ENCODE data around the gene AP1M2. TPM values are rescaled to one million over a fixed set of nuclear protein-coding genes. Genes with fewer than 3 reads are reported as not detected.

Gene AP1M2
- total and polyA plus RNA-seq, 4 experiments from 2014 or later: not detected

GRCh38 chr19:10625003-10625761 is 38.1 kb upstream of the AP1M2 start, which contains the start of gene SLC44A2:
Gene SLC44A2 (plus strand): TSS chr19:10625553. CDS start chr19:10625634, 81 bp downstream.
- DNase-seq: no peak
- no peak within 1 kb of the TSS for H3K27ac ChIP-seq (ENCODE audit: low read depth, low read length)

GRCh38 chr19:10624585-10624984 is 37.5 kb upstream of the AP1M2 start:
- peaks cover 20 to 34% of the 10 kb centered on the region in 2 donors for H3K36me3 Mint-ChIP-seq
- Histone ChIP-seq H3K9me3 (ENCODE audit: control insufficient read depth in 1 of 2, low read length in 2 of 2) (no peaks in the 10 kb centered on the region), H3K4me1 (ENCODE audit: insufficient read depth, low read length) (peaks cover 42% of the 10 kb centered on the region), H3K4me3 (ENCODE audit: low read length in 2 of 2) (no peak overlapping the region), H3K36me3 (ENCODE audit: insufficient read depth, low read length) (peaks cover 22% of the 10 kb centered on the region), H3K27ac (ENCODE audit: low read depth, low read length) (no peak overlapping the region), H3K27me3 (ENCODE audit: insufficient read depth, low read length) (no peaks in the 10 kb centered on the region)
- ChIA-PET POLR2A (ENCODE audit: partially characterized antibody) (interaction anchor here (1.5 to 7.1 kb wide), 2 partner anchors 20 to 21 kb away, joined by 3 to 65 read pairs; no protein-coding TSS in a partner anchor), CTCF (ENCODE audit: partially characterized antibody) (interaction anchor here (1.7 kb wide), 1 partner anchor 20 kb away, joined by 8 read pairs; no protein-coding TSS in a partner anchor)
- peak in 4 of 5 donors; percentile 21 to 35 (median 28) for DNase-seq
- no peaks in the 10 kb centered on the region for H3K27me3 Mint-ChIP-seq
- H3K4me3 Mint-ChIP-seq: peak overlapping the region in 7 of 8 donors; percentile 38 to 64 (median 53)
- peak overlapping the region; percentile 50 to 80 (median 75) for H3K27ac Mint-ChIP-seq
- intact Hi-C loops (cut with micrococcal nuclease): no loop called here
- no peaks in the 10 kb centered on the region for H3K9me3 Mint-ChIP-seq
- peaks cover 23 to 54% (median 31%) of the 10 kb centered on the region in 4 donors for H3K4me1 Mint-ChIP-seq

More at GRCh38 chr19:10625003-10625761, 38.1 kb upstream of the AP1M2 start, which contains the start of gene SLC44A2:
- intact Hi-C loops (cut with micrococcal nuclease): no loop called here
- Mint-ChIP-seq H3K4me1 (peaks cover 23 to 48% (median 31%) of the 10 kb centered on the region in 4 donors), H3K9me3 (no peaks in the 10 kb centered on the region), H3K4me3 (peak within 1 kb of the TSS in 7 of 8 donors; percentile 38 to 64 (median 53)), H3K27me3 (no peaks in the 10 kb centered on the region), H3K36me3 (peaks cover 20 to 37% of the 10 kb centered on the region in 2 donors), H3K27ac (peak within 1 kb of the TSS; percentile 50 to 80 (median 75))
- Histone ChIP-seq H3K27me3 (ENCODE audit: insufficient read depth, low read length) (no peaks in the 10 kb centered on the region), H3K4me1 (ENCODE audit: insufficient read depth, low read length) (peaks cover 38% of the 10 kb centered on the region), H3K9me3 (ENCODE audit: control insufficient read depth in 1 of 2, low read length in 2 of 2) (no peaks in the 10 kb centered on the region), H3K4me3 (ENCODE audit: low read length in 2 of 2) (no peak within 1 kb of the TSS), H3K36me3 (ENCODE audit: insufficient read depth, low read length) (peaks cover 22% of the 10 kb centered on the region)
- ChIA-PET CTCF (ENCODE audit: partially characterized antibody) (interaction anchor here (1.7 kb wide), 1 partner anchor 19 kb away, joined by 8 read pairs; no protein-coding TSS in a partner anchor), POLR2A (ENCODE audit: partially characterized antibody) (interaction anchor here (1.5 to 7.1 kb wide), 2 partner anchors 20 to 22 kb away, joined by 3 to 65 read pairs; no protein-coding TSS in a partner anchor)

GRCh38 chr19:10621966-10622365 is 34.9 kb upstream of the AP1M2 start:
- CTCF ChIA-PET (ENCODE audit: partially characterized antibody): interaction anchor here (1.4 to 2.1 kb wide), 2 partner anchors 22 to 40 kb away, joined by 7 to 10 read pairs; no protein-coding TSS in a partner anchor
- intact Hi-C loops (cut with micrococcal nuclease): no loop called here
- peaks cover 47% of the 10 kb centered on the region for H3K4me1 ChIP-seq (ENCODE audit: insufficient read depth, low read length)

GRCh38 chr19:10620786-10621185 is 33.7 kb upstream of the AP1M2 start:
- no peak overlapping the region for H3K4me3 ChIP-seq (ENCODE audit: low read length in 2 of 2)
- H3K4me1 ChIP-seq (ENCODE audit: insufficient read depth, low read length): peaks cover 50% of the 10 kb centered on the region
- H3K36me3 ChIP-seq (ENCODE audit: insufficient read depth, low read length): peaks cover under 1% of the 10 kb centered on the region
- Mint-ChIP-seq H3K9me3 (peaks cover 0 to 2% (median 0%) of the 10 kb centered on the region in 8 donors), H3K4me3 (peak overlapping the region in 2 of 8 donors; percentile 24 to 31), H3K36me3 (peaks cover 15 to 28% of the 10 kb centered on the region in 2 donors), H3K4me1 (peaks cover 26 to 67% (median 42%) of the 10 kb centered on the region in 4 donors), H3K27ac (peak overlapping the region; percentile 6 to 86 (median 73)), H3K27me3 (no peaks in the 10 kb centered on the region)
- ChIA-PET CTCF (ENCODE audit: partially characterized antibody) (interaction anchor here (1.0 to 2.9 kb wide), 4 partner anchors 14 to 39 kb away, joined by 3 to 10 read pairs (median 6); no protein-coding TSS in a partner anchor), POLR2A (ENCODE audit: partially characterized antibody) (interaction anchor here (1.1 to 7.1 kb wide), 2 partner anchors 17 to 32 kb away, joined by 3 to 65 read pairs; no protein-coding TSS in a partner anchor)
- no peak overlapping the region for H3K27ac ChIP-seq (ENCODE audit: low read depth, low read length)
- intact Hi-C loops (cut with micrococcal nuclease): no loop called here
- DNase-seq: no peak
- H3K9me3 ChIP-seq (ENCODE audit: control insufficient read depth in 1 of 2, low read length in 2 of 2): no peaks in the 10 kb centered on the region
- H3K27me3 ChIP-seq (ENCODE audit: insufficient read depth, low read length): no peaks in the 10 kb centered on the region

More at GRCh38 chr19:10621966-10622365, 34.9 kb upstream of the AP1M2 start:
- Mint-ChIP-seq H3K27ac (peak overlapping the region; percentile 32 to 92 (median 72)), H3K36me3 (peaks cover 15 to 28% of the 10 kb centered on the region in 2 donors), H3K4me3 (no peak overlapping the region), H3K4me1 (peaks cover 28 to 63% (median 37%) of the 10 kb centered on the region in 4 donors), H3K9me3 (peaks cover 0 to 2% (median 0%) of the 10 kb centered on the region in 8 donors), H3K27me3 (no peaks in the 10 kb centered on the region)
- Histone ChIP-seq H3K9me3 (ENCODE audit: control insufficient read depth in 1 of 2, low read length in 2 of 2) (no peaks in the 10 kb centered on the region), H3K27me3 (ENCODE audit: insufficient read depth, low read length) (no peaks in the 10 kb centered on the region), H3K27ac (ENCODE audit: low read depth, low read length) (no peak overlapping the region), H3K36me3 (ENCODE audit: insufficient read depth, low read length) (peaks cover 5% of the 10 kb centered on the region), H3K4me3 (ENCODE audit: low read length in 2 of 2) (no peak overlapping the region)
- DNase-seq: no peak
- POLR2A ChIA-PET (ENCODE audit: partially characterized antibody): interaction anchor here (0.7 to 7.1 kb wide), 6 partner anchors 12 to 49 kb away, joined by 3 to 65 read pairs (median 3); no protein-coding TSS in a partner anchor

GRCh38 chr19:10618846-10619245 is 31.7 kb upstream of the AP1M2 start:
- H3K4me3 ChIP-seq (ENCODE audit: low read length in 2 of 2): no peak overlapping the region
- H3K36me3 ChIP-seq (ENCODE audit: insufficient read depth, low read length): no peaks in the 10 kb centered on the region
- H3K27ac ChIP-seq (ENCODE audit: low read depth, low read length): no peak overlapping the region
- peaks cover 0 to 2% (median 0%) of the 10 kb centered on the region in 8 donors for H3K9me3 Mint-ChIP-seq
- ChIA-PET CTCF (ENCODE audit: partially characterized antibody) (interaction anchor here (1.2 to 2.9 kb wide), 3 partner anchors 13 to 38 kb away, joined by 6 to 10 read pairs (median 7); no protein-coding TSS in a partner anchor), POLR2A (ENCODE audit: partially characterized antibody) (interaction anchor here (7.1 kb wide), 1 partner anchor 15 kb away, joined by 65 read pairs; no protein-coding TSS in a partner anchor)
- H3K27me3 ChIP-seq (ENCODE audit: insufficient read depth, low read length): no peaks in the 10 kb centered on the region
- H3K36me3 Mint-ChIP-seq: peaks cover 11 to 26% of the 10 kb centered on the region in 2 donors
- H3K4me1 ChIP-seq (ENCODE audit: insufficient read depth, low read length): peaks cover 53% of the 10 kb centered on the region
- no peaks in the 10 kb centered on the region for H3K9me3 ChIP-seq (ENCODE audit: control insufficient read depth in 1 of 2, low read length in 2 of 2)
- H3K4me1 Mint-ChIP-seq: peaks cover 22 to 67% (median 42%) of the 10 kb centered on the region in 4 donors
- intact Hi-C loops (cut with micrococcal nuclease): no loop called here
- H3K4me3 Mint-ChIP-seq: no peak overlapping the region
- H3K27ac Mint-ChIP-seq: no peak overlapping the region
- H3K27me3 Mint-ChIP-seq: no peaks in the 10 kb centered on the region
- DNase-seq: no peak

GRCh38 chr19:10617409-10618121 is 30.5 kb upstream of the AP1M2 start:
- Mint-ChIP-seq H3K27ac (peak overlapping the region in 5 of 7 donors; percentile 31 to 89 (median 82)), H3K27me3 (no peaks in the 10 kb centered on the region), H3K4me3 (no peak overlapping the region), H3K9me3 (peaks cover 0 to 3% (median 0%) of the 10 kb centered on the region in 8 donors), H3K36me3 (peaks cover 15 to 26% of the 10 kb centered on the region in 2 donors), H3K4me1 (peaks cover 23 to 66% (median 42%) of the 10 kb centered on the region in 4 donors)
- intact Hi-C loops (cut with micrococcal nuclease): no loop called here
- H3K27ac ChIP-seq (ENCODE audit: low read depth, low read length): no peak overlapping the region
- no peaks in the 10 kb centered on the region for H3K9me3 ChIP-seq (ENCODE audit: control insufficient read depth in 1 of 2, low read length in 2 of 2)
- no peak overlapping the region for H3K4me3 ChIP-seq (ENCODE audit: low read length in 2 of 2)
- no peaks in the 10 kb centered on the region for H3K27me3 ChIP-seq (ENCODE audit: insufficient read depth, low read length)
- peaks cover 41% of the 10 kb centered on the region for H3K4me1 ChIP-seq (ENCODE audit: insufficient read depth, low read length)
- DNase-seq: no peak
- ChIA-PET CTCF (ENCODE audit: partially characterized antibody) (interaction anchor here (1.4 to 1.9 kb wide), 3 partner anchors 12 to 82 kb away, joined by 3 to 9 read pairs (median 7); no protein-coding TSS in a partner anchor), POLR2A (ENCODE audit: partially characterized antibody) (interaction anchor here (1.3 to 2.2 kb wide), 2 partner anchors 14 to 21 kb away, joined by 3 to 17 read pairs; no protein-coding TSS in a partner anchor)
- peaks cover 3% of the 10 kb centered on the region for H3K36me3 ChIP-seq (ENCODE audit: insufficient read depth, low read length)
